SU-DHL-6 (cell line): ENCODE measurements around the gene NELFB.

ENCODE experiments used
- CTCF ChIP-seq: fragments of 200-600 bp; sonication (generic); IDR thresholded peaks from one replicate; pipeline ENCODE4 v1.5.1; 2017; ENCODE audit warnings: antibody characterized with exemption, mild to moderate bottlenecking, low read length, moderate library complexity; ENCODE audit not compliant: insufficient read depth, poor library complexity, severe bottlenecking
- EZH2phosphoT487 ChIP-seq: fragments of 200-600 bp; sonication (generic), shearing (Covaris generic); conservative IDR thresholded peaks from 2 replicates; pipeline ENCODE4 v1.6.1; 2018; ENCODE audit warnings: mild to moderate bottlenecking, antibody characterized with exemption, low read length, moderate library complexity, mixed read lengths

- TF ChIP-seq CTCF (no peak), EZH2phosphoT487 (no peak)
Observed at GRCh38 chr9:137294091-137294680, 39.1 kb downstream of the NELFB start.
